ENCODE measurements around the gene CCDC92.
A peak's percentile ranks its signal among the peaks of the same experiment; 100 is the strongest.
"Not testable (repeated sequence)": the region's sequence is repeated elsewhere in the genome, so short reads cannot be mapped to it uniquely, and the experiment has no call there.

CCDC92 gene

GRCh38 chr12:123936471-123936870 lies 36.2 kb downstream of the CCDC92 start:
- no peak for DNase-seq (ENCODE audit: low spot score)

GRCh38 chr12:123935956-123936355 lies 36.7 kb downstream of the CCDC92 start:
- DNase-seq (ENCODE audit: low spot score), result no peak

- no peak for DNase-seq (ENCODE audit: low spot score)
Observed at GRCh38 chr12:123934829-123935228, 37.8 kb downstream of the CCDC92 start.

- no peak for DNase-seq (ENCODE audit: low spot score)
Observed at GRCh38 chr12:123934016-123934620, 38.5 kb downstream of the CCDC92 start.

- DNase-seq (ENCODE audit: low spot score), result no peak
Observed at GRCh38 chr12:123933214-123933613, 39.4 kb downstream of the CCDC92 start.

GRCh38 chr12:123931686-123932321 lies 40.8 kb downstream of the CCDC92 start:
- no peak for DNase-seq (ENCODE audit: low spot score)

- no peak for DNase-seq (ENCODE audit: low spot score)
Observed at GRCh38 chr12:123929946-123930583, 42.6 kb downstream of the CCDC92 start.

- no peak for DNase-seq (ENCODE audit: low spot score)
Observed at GRCh38 chr12:123928897-123929296, 43.7 kb downstream of the CCDC92 start.

- DNase-seq (ENCODE audit: low spot score), result peak; percentile 13
Observed at GRCh38 chr12:123928274-123928865, 44.3 kb downstream of the CCDC92 start.

- no peak for DNase-seq (ENCODE audit: low spot score)
Observed at GRCh38 chr12:123924539-123924938, 48.1 kb downstream of the CCDC92 start.

- DNase-seq (ENCODE audit: low spot score), result no peak
Observed at GRCh38 chr12:123923927-123924326, 48.7 kb downstream of the CCDC92 start.

- DNase-seq (ENCODE audit: low spot score), result no peak
Observed at GRCh38 chr12:123923038-123923437, 49.6 kb downstream of the CCDC92 start.

GRCh38 chr12:123919980-123920360 lies 52.7 kb downstream of the CCDC92 start:
- DNase-seq (ENCODE audit: low spot score), result no peak

- no peak for DNase-seq (ENCODE audit: low spot score)
Observed at GRCh38 chr12:123917337-123917850, 55.2 kb downstream of the CCDC92 start.

GRCh38 chr12:123916729-123917128 lies 55.9 kb downstream of the CCDC92 start:
- no peak for DNase-seq (ENCODE audit: low spot score)

- no peak for DNase-seq (ENCODE audit: low spot score)
Observed at GRCh38 chr12:123914726-123915333, 57.8 kb downstream of the CCDC92 start.

- peak; percentile 25 for DNase-seq (ENCODE audit: low spot score)
Observed at GRCh38 chr12:123912415-123913380, 59.9 kb downstream of the CCDC92 start.

- not testable (repeated sequence) for DNase-seq (ENCODE audit: low spot score)
Observed at GRCh38 chr12:123911672-123912409, 60.8 kb downstream of the CCDC92 start.

- peak; percentile 63 for DNase-seq (ENCODE audit: low spot score)
Observed at GRCh38 chr12:123910761-123911193, 61.9 kb downstream of the CCDC92 start.

GRCh38 chr12:123910057-123910456 lies 62.6 kb downstream of the CCDC92 start:
- no peak for DNase-seq (ENCODE audit: low spot score)

All from cerebellar cortex (tissue), 1 donor.